Erythroblast (primary cell): ENCODE measurements around the gene LRSAM1.

ENCODE experiments used
- GATA1 ChIP-seq: IDR thresholded peaks from 2 replicates; pipeline ENCODE4 v1.6.1; 2011; ENCODE audit warnings: low read depth, mild to moderate bottlenecking, control low read depth, low read length, moderate library complexity
- POLR2A ChIP-seq: IDR thresholded peaks from 2 replicates; pipeline ENCODE4 v1.6.1; 2011; ENCODE audit warnings: mild to moderate bottlenecking, low read length

- TF ChIP-seq POLR2A, result no peak
- no peak for TF ChIP-seq GATA1
Measured at GRCh38 chr9:127449332-127449966, 1.9 kb upstream of the LRSAM1 start.
